ENCODE results near the gene BPIFB2. TPM values are rescaled to one million over a fixed set of nuclear protein-coding genes. Genes with fewer than 3 reads are reported as not detected.

BPIFB2 gene
- total RNA-seq, 1 donor from 2014 or later, result not detected

GRCh38 chr20:33054791-33055190, 47.3 kb downstream of the BPIFB2 start:
- Histone ChIP-seq H3K79me2 (ENCODE audit: insufficient read depth, low read length) (no peaks in the 10 kb centered on the region), H3K9ac (ENCODE audit: low read length) (no peak overlapping the region), H4K20me1 (ENCODE audit: insufficient read depth, low read length) (no peaks in the 10 kb centered on the region), H3K27me3 (ENCODE audit: insufficient read depth, low read length) (no peaks in the 10 kb centered on the region), H3K4me3 (ENCODE audit: insufficient read depth, low read depth, low read length) (no peak overlapping the region), H2AFZ (ENCODE audit: low read depth, low read length) (no peak overlapping the region), H3K4me2 (ENCODE audit: low read length) (no peak overlapping the region), H3K27ac (ENCODE audit: low read depth, low read length) (no peak overlapping the region), H3K9me3 (ENCODE audit: insufficient read depth, low read depth, low read length) (no peaks in the 10 kb centered on the region), H3K36me3 (ENCODE audit: insufficient read depth, low read length) (no peaks in the 10 kb centered on the region), H3K4me1 (ENCODE audit: insufficient read depth, low read length) (no peaks in the 10 kb centered on the region)
- Mint-ChIP-seq H3K4me1 (ENCODE audit: low read depth, unreplicated experiment) (no peaks in the 10 kb centered on the region), H3K36me3 (ENCODE audit: low read depth, unreplicated experiment) (no peaks in the 10 kb centered on the region), H3K27ac (ENCODE audit: unreplicated experiment) (no peak overlapping the region), H3K9me3 (ENCODE audit: unreplicated experiment) (no peaks in the 10 kb centered on the region), H3K27me3 (ENCODE audit: low read depth, unreplicated experiment) (peaks cover 36% of the 10 kb centered on the region), H3K4me3 (ENCODE audit: unreplicated experiment) (no peak overlapping the region)
- no peak for DNase-seq (ENCODE audit: low read depth)
- FAIRE-seq, result no peak
- no peak for TF ChIP-seq CTCF (IDR thresholded peaks at IDR 0.05; ENCODE audit: insufficient read depth, low read depth, low read length)
- no peak for TF ChIP-seq EZH2 (IDR thresholded peaks at IDR 0.05; ENCODE audit: insufficient read depth, low read length)

GRCh38 chr20:33059136-33059535, 51.6 kb downstream of the BPIFB2 start:
- H3K4me3 ChIP-seq (ENCODE audit: insufficient read depth, low read depth, low read length), result no peak overlapping the region
- no peaks in the 10 kb centered on the region for H3K27me3 ChIP-seq (ENCODE audit: insufficient read depth, low read length)
- H2AFZ ChIP-seq (ENCODE audit: low read depth, low read length), result no peak overlapping the region
- TF ChIP-seq CTCF (IDR thresholded peaks at IDR 0.05; ENCODE audit: insufficient read depth, low read depth, low read length) (no peak), EZH2 (IDR thresholded peaks at IDR 0.05; ENCODE audit: insufficient read depth, low read length) (no peak)
- DNase-seq (ENCODE audit: low read depth) (no peak), FAIRE-seq (no peak)
- H3K36me3 Mint-ChIP-seq (ENCODE audit: low read depth, unreplicated experiment), result no peaks in the 10 kb centered on the region
- no peaks in the 10 kb centered on the region for H3K9me3 ChIP-seq (ENCODE audit: insufficient read depth, low read depth, low read length)
- no peaks in the 10 kb centered on the region for H3K9me3 Mint-ChIP-seq (ENCODE audit: unreplicated experiment)
- H3K9ac ChIP-seq (ENCODE audit: low read length), result no peak overlapping the region
- no peak overlapping the region for H3K4me3 Mint-ChIP-seq (ENCODE audit: unreplicated experiment)
- H3K36me3 ChIP-seq (ENCODE audit: insufficient read depth, low read length), result no peaks in the 10 kb centered on the region
- H3K4me2 ChIP-seq (ENCODE audit: low read length), result no peak overlapping the region
- no peaks in the 10 kb centered on the region for H3K4me1 ChIP-seq (ENCODE audit: insufficient read depth, low read length)
- no peaks in the 10 kb centered on the region for H3K79me2 ChIP-seq (ENCODE audit: insufficient read depth, low read length)
- no peaks in the 10 kb centered on the region for H3K4me1 Mint-ChIP-seq (ENCODE audit: low read depth, unreplicated experiment)
- H3K27ac ChIP-seq (ENCODE audit: low read depth, low read length), result no peak overlapping the region
- peaks cover 41% of the 10 kb centered on the region for H3K27me3 Mint-ChIP-seq (ENCODE audit: low read depth, unreplicated experiment)
- no peaks in the 10 kb centered on the region for H4K20me1 ChIP-seq (ENCODE audit: insufficient read depth, low read length)
- H3K27ac Mint-ChIP-seq (ENCODE audit: unreplicated experiment), result no peak overlapping the region

GRCh38 chr20:33059741-33060390, 52.4 kb downstream of the BPIFB2 start:
- no peak for FAIRE-seq
- no peak overlapping the region for H2AFZ ChIP-seq (ENCODE audit: low read depth, low read length)
- no peak overlapping the region for H3K9ac ChIP-seq (ENCODE audit: low read length)
- H3K9me3 ChIP-seq (ENCODE audit: insufficient read depth, low read depth, low read length), result no peaks in the 10 kb centered on the region
- no peak overlapping the region for H3K27ac Mint-ChIP-seq (ENCODE audit: unreplicated experiment)
- H3K4me3 ChIP-seq (ENCODE audit: insufficient read depth, low read depth, low read length), result no peak overlapping the region
- H3K4me1 Mint-ChIP-seq (ENCODE audit: low read depth, unreplicated experiment), result no peaks in the 10 kb centered on the region
- no peaks in the 10 kb centered on the region for H4K20me1 ChIP-seq (ENCODE audit: insufficient read depth, low read length)
- H3K4me2 ChIP-seq (ENCODE audit: low read length), result no peak overlapping the region
- no peaks in the 10 kb centered on the region for H3K79me2 ChIP-seq (ENCODE audit: insufficient read depth, low read length)
- H3K4me1 ChIP-seq (ENCODE audit: insufficient read depth, low read length), result no peaks in the 10 kb centered on the region
- no peak for DNase-seq (ENCODE audit: low read depth)
- H3K27ac ChIP-seq (ENCODE audit: low read depth, low read length), result no peak overlapping the region
- TF ChIP-seq CTCF (IDR thresholded peaks at IDR 0.05; ENCODE audit: insufficient read depth, low read depth, low read length), result no peak
- TF ChIP-seq EZH2 (IDR thresholded peaks at IDR 0.05; ENCODE audit: insufficient read depth, low read length), result no peak
- no peak overlapping the region for H3K4me3 Mint-ChIP-seq (ENCODE audit: unreplicated experiment)
- H3K9me3 Mint-ChIP-seq (ENCODE audit: unreplicated experiment), result no peaks in the 10 kb centered on the region
- no peaks in the 10 kb centered on the region for H3K27me3 ChIP-seq (ENCODE audit: insufficient read depth, low read length)
- H3K36me3 Mint-ChIP-seq (ENCODE audit: low read depth, unreplicated experiment), result no peaks in the 10 kb centered on the region
- peaks cover 34% of the 10 kb centered on the region for H3K27me3 Mint-ChIP-seq (ENCODE audit: low read depth, unreplicated experiment)
- no peaks in the 10 kb centered on the region for H3K36me3 ChIP-seq (ENCODE audit: insufficient read depth, low read length)

All from astrocyte (in vitro differentiated cells and primary cell).